HUES6 (cell line): ENCODE data around the gene SEH1L.

Experiments
- H3K27ac ChIP-seq: 2 replicates; pipeline ENCODE4 v1.7.0; 2013; ENCODE audit warnings: low read depth, mild to moderate bottlenecking, low read length, inconsistent platforms
- H3K27me3 ChIP-seq: 2 replicates; pipeline ENCODE4 v1.6.1; 2013; ENCODE audit warnings: low read length; ENCODE audit not compliant: control insufficient read depth, insufficient read depth
- H3K36me3 ChIP-seq: 2 replicates; pipeline ENCODE4 v1.6.1; 2013; ENCODE audit warnings: low read length; ENCODE audit not compliant: control insufficient read depth, insufficient read depth
- H3K4me1 ChIP-seq: 2 replicates; pipeline ENCODE4 v1.6.1; 2013; ENCODE audit warnings: low read length; ENCODE audit not compliant: control insufficient read depth, insufficient read depth
- H3K4me3 ChIP-seq: 2 replicates; pipeline ENCODE4 v1.5.1; 2013; ENCODE audit warnings: low read depth, low read length
- H3K9ac ChIP-seq: one replicate; pipeline ENCODE4 v1.6.1; 2013; ENCODE audit warnings: mild to moderate bottlenecking, low read length
- H3K9me3 ChIP-seq: 2 replicates; pipeline ENCODE4 v1.6.1; 2013; ENCODE audit warnings: low read depth, low read length; ENCODE audit not compliant: control insufficient read depth, insufficient read depth

The SEH1L gene

DNA sequence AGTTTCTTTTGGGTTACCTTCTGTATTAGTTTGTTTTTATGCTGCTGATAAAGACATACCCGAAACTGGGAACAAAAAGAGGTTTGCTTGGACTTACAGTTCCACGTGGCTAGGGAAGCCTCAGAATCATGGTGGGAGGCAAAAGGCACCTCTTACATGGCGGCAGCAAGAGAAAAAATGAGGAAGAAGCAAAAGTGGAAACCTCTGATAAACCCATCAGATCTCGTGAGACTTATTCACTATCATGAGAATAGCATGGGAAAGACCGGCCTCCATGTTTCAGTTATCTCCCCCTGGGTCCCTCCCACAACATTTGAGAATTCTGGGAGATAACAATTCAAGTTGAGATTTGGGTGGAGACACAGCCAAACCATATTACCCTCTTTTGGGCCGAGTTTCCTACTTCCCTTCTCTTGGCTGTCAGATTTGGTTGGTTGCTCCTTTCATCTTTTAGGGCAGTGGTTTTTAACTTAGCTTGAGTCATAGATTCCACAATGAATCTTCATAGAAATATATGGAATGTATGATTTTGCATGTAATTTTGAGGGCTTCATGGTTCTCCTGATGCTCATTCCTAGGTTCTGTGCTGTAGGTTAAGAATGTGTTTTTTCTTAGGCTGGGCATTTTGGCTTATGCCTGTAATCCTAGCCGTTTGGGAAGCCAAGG is 87.6 kb downstream of the SEH1L start:
- no peak overlapping the region for H3K4me3 ChIP-seq
- H3K4me1 ChIP-seq, result no peaks in the 10 kb centered on the region
- no peak overlapping the region for H3K9ac ChIP-seq
- H3K36me3 ChIP-seq, result peaks cover 48% of the 10 kb centered on the region
- no peaks in the 10 kb centered on the region for H3K9me3 ChIP-seq
- H3K27me3 ChIP-seq, result no peaks in the 10 kb centered on the region
- H3K27ac ChIP-seq, result no peak overlapping the region

DNA sequence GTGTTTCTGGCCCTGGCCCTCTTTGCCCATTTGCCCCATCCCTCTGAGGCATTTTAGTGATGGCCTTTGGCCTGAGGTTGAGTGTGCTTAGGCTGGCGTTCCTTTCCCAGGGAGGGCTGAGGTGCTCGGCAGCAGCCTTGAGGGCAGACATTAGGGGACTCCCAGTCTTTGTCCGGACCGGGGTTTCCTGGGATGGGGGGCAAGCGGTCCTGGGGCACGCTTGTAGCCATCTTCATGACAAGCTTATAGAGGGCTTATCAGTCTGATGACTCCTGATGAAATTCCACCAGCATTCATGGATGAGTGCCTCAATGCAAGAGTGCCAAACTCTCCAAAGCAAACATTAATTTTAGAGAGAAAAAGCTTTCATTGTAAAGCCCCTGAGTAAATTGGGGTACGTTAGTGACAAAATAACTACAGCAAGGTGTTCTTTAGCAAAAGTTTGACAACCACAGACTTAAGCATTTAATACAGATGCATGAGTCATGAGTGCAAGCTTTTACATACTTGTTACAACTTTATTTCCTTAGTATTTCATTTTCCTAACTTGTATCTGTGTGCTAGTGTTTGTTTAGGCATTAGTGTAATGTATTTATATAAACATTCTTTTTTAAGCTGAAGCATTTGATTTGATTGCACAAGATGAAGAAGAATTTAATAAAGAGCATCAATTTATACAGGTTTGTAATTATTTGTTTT is 89.0 kb downstream of the SEH1L start:
- Histone ChIP-seq H3K27me3 (no peaks in the 10 kb centered on the region), H3K36me3 (peaks cover 43% of the 10 kb centered on the region), H3K9me3 (no peaks in the 10 kb centered on the region), H3K4me1 (no peaks in the 10 kb centered on the region), H3K4me3 (no peak overlapping the region), H3K9ac (no peak overlapping the region), H3K27ac (no peak overlapping the region)
